WTC11 (cell line): Measurements from ENCODE around the gene NOX5. TPM values are rescaled to one million over a fixed set of nuclear protein-coding genes. Genes with fewer than 3 reads are reported as not detected.

Experiments used
- ATAC-seq: fragments of 200-7000 bp; cut with Tn5 transposase; 2 replicates; pipeline ENCODE4 v1.10.0; 2021; ENCODE audit warnings: mild to moderate bottlenecking, moderate library complexity
- CTCF ChIA-PET: fragments of 300-600 bp; sonication (Branson Sonifier 250); formaldehyde crosslinking; loops from one replicate; lab custom pipeline; 2021; ENCODE audit warnings: antibody characterized with exemption; lab: Charles Lee
- POLR2A ChIA-PET: fragments of 350-600 bp; sonication (Branson Sonifier 250); formaldehyde crosslinking; loops from one replicate; lab custom pipeline; 2021; ENCODE audit warnings: antibody characterized with exemption; lab: Charles Lee
- DNase-seq: peaks from one replicate; pipeline ENCODE4 v3.0.0; 2021; ENCODE audit warnings: low spot score
- H3K27ac Mint-ChIP-seq: 2 replicates; pipeline ENCODE4 v1.8.0; 2021; ENCODE audit warnings: mixed read lengths
- H3K27me3 Mint-ChIP-seq: 2 replicates; pipeline ENCODE4 v1.8.0; 2021; ENCODE audit warnings: low read depth, mild to moderate bottlenecking, moderate library complexity, mixed read lengths
- H3K36me3 Mint-ChIP-seq: 2 replicates; pipeline ENCODE4 v1.8.0; 2021; ENCODE audit warnings: mixed read lengths
- H3K4me1 Mint-ChIP-seq: 2 replicates; pipeline ENCODE4 v1.8.0; 2022; ENCODE audit warnings: mixed read lengths
- H3K4me3 Mint-ChIP-seq: 2 replicates; pipeline ENCODE4 v1.8.0; 2021; ENCODE audit warnings: mild to moderate bottlenecking, moderate library complexity, mixed read lengths
- H3K9me3 Mint-ChIP-seq: 2 replicates; pipeline ENCODE4 v1.8.0; 2021; ENCODE audit warnings: mixed read lengths
- ARID4B ChIP-seq: sonication (generic); formaldehyde crosslinking; IDR thresholded peaks from 2 replicates; pipeline ENCODE4 v1.8.0; 2023; ENCODE audit warnings: missing genetic modification reagents, mild to moderate bottlenecking, borderline replicate concordance
- ATF1 ChIP-seq: sonication (generic); formaldehyde crosslinking; IDR thresholded peaks from 2 replicates; pipeline ENCODE4 v1.8.1; 2023; ENCODE audit warnings: mild to moderate bottlenecking, moderate library complexity, missing genetic modification reagents
- HMGA2 ChIP-seq: fragments of 250-450 bp; sonication (Bioruptor Pico); IDR thresholded peaks from 2 replicates; pipeline ENCODE4 v1.4.0; 2021; ENCODE audit warnings: mild to moderate bottlenecking, moderate library complexity
- IRF2 ChIP-seq: sonication (generic); formaldehyde crosslinking; IDR thresholded peaks from 2 replicates; pipeline ENCODE4 v1.8.0; 2022; ENCODE audit warnings: low read depth, missing genetic modification reagents, borderline replicate concordance
- JAZF1 ChIP-seq: fragments of 250-450 bp; sonication (Bioruptor Pico); IDR thresholded peaks from 2 replicates; pipeline ENCODE4 v1.9.0; 2021; ENCODE audit warnings: moderate library complexity, mild to moderate bottlenecking, inconsistent platforms
- JUN ChIP-seq: sonication (generic); formaldehyde crosslinking; IDR thresholded peaks from 2 replicates; pipeline ENCODE4 v1.8.0; 2023; ENCODE audit warnings: mild to moderate bottlenecking, missing genetic modification reagents
- NR3C1 ChIP-seq: sonication (generic); formaldehyde crosslinking; conservative IDR thresholded peaks from 2 replicates; pipeline ENCODE4 v1.8.1; 2023; ENCODE audit warnings: low read depth, mild to moderate bottlenecking, missing genetic modification reagents
- SMAD4 ChIP-seq: sonication (generic); formaldehyde crosslinking; IDR thresholded peaks from 2 replicates; pipeline ENCODE4 v1.8.0; 2022; ENCODE audit warnings: mild to moderate bottlenecking, missing genetic modification reagents
- ZBTB21 ChIP-seq: sonication (generic); formaldehyde crosslinking; IDR thresholded peaks from 2 replicates; pipeline ENCODE4 v1.8.1; 2023; ENCODE audit warnings: mild to moderate bottlenecking, missing genetic modification reagents, borderline replicate concordance
- ZNF219 ChIP-seq: sonication (generic); formaldehyde crosslinking; IDR thresholded peaks from 2 replicates; pipeline ENCODE4 v1.8.0; 2023; ENCODE audit warnings: missing genetic modification reagents, mild to moderate bottlenecking, borderline replicate concordance
- ZNF281 ChIP-seq: sonication (generic); formaldehyde crosslinking; IDR thresholded peaks from 2 replicates; pipeline ENCODE4 v1.8.0; 2023; ENCODE audit warnings: mild to moderate bottlenecking, missing genetic modification reagents
- ZNF532 ChIP-seq: fragments of 250-450 bp; sonication (Bioruptor Pico); IDR thresholded peaks from 2 replicates; pipeline ENCODE4 v1.9.0; 2021; ENCODE audit warnings: mild to moderate bottlenecking, borderline replicate concordance
- ZNF671 ChIP-seq: fragments of 250-450 bp; sonication (Bioruptor Pico); IDR thresholded peaks from 2 replicates; pipeline ENCODE4 v1.8.0; 2021; ENCODE audit warnings: mild to moderate bottlenecking
- total RNA-seq: library from RNA; stranded (reverse); gene quantifications from 3 replicates; pipeline ENCODE4 v1.2.3, GENCODE V29; 2021
- TF ChIP-seq, protein P1 (sequence below): sonication (generic); formaldehyde crosslinking; IDR thresholded peaks from 2 replicates; pipeline ENCODE4 v1.8.1; 2023; ENCODE audit warnings: mild to moderate bottlenecking, missing genetic modification reagents, borderline replicate concordance
- TF ChIP-seq, protein P2 (sequence below): sonication (generic); formaldehyde crosslinking; IDR thresholded peaks from 2 replicates; pipeline ENCODE4 v1.8.1; 2022; ENCODE audit warnings: mild to moderate bottlenecking, moderate library complexity, missing genetic modification reagents

Gene NOX5
- total RNA-seq, 1 experiment from 2014 or later: not detected

GRCh38 chr15:69085325-69086081 lies 71.0 kb downstream of the NOX5 start:
- Mint-ChIP-seq H3K9me3 (no peaks in the 10 kb centered on the region), H3K36me3 (no peaks in the 10 kb centered on the region), H3K27ac (no peak overlapping the region), H3K4me1 (peaks cover 92% of the 10 kb centered on the region), H3K4me3 (peak overlapping the region; percentile 11; the same call in 1 of the 2 replicates), H3K27me3 (peaks cover 16% of the 10 kb centered on the region)
- ChIA-PET CTCF (interaction anchor here (0.6 to 1.5 kb wide), 3 partner anchors 22 to 412 kb away, joined by 3 to 5 read pairs (median 3); no protein-coding TSS in a partner anchor), POLR2A (interaction anchor here (0.6 kb wide), 2 partner anchors 42 to 308 kb away, joined by 3 to 4 read pairs; no protein-coding TSS in a partner anchor)
- TF ChIP-seq ZNF671 (CRISPR knock-in tag): no peak
- TF ChIP-seq SMAD4: no peak
- TF ChIP-seq, protein P1, sequence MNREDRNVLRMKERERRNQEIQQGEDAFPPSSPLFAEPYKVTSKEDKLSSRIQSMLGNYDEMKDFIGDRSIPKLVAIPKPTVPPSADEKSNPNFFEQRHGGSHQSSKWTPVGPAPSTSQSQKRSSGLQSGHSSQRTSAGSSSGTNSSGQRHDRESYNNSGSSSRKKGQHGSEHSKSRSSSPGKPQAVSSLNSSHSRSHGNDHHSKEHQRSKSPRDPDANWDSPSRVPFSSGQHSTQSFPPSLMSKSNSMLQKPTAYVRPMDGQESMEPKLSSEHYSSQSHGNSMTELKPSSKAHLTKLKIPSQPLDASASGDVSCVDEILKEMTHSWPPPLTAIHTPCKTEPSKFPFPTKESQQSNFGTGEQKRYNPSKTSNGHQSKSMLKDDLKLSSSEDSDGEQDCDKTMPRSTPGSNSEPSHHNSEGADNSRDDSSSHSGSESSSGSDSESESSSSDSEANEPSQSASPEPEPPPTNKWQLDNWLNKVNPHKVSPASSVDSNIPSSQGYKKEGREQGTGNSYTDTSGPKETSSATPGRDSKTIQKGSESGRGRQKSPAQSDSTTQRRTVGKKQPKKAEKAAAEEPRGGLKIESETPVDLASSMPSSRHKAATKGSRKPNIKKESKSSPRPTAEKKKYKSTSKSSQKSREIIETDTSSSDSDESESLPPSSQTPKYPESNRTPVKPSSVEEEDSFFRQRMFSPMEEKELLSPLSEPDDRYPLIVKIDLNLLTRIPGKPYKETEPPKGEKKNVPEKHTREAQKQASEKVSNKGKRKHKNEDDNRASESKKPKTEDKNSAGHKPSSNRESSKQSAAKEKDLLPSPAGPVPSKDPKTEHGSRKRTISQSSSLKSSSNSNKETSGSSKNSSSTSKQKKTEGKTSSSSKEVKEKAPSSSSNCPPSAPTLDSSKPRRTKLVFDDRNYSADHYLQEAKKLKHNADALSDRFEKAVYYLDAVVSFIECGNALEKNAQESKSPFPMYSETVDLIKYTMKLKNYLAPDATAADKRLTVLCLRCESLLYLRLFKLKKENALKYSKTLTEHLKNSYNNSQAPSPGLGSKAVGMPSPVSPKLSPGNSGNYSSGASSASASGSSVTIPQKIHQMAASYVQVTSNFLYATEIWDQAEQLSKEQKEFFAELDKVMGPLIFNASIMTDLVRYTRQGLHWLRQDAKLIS: no peak
- TF ChIP-seq, protein P2, sequence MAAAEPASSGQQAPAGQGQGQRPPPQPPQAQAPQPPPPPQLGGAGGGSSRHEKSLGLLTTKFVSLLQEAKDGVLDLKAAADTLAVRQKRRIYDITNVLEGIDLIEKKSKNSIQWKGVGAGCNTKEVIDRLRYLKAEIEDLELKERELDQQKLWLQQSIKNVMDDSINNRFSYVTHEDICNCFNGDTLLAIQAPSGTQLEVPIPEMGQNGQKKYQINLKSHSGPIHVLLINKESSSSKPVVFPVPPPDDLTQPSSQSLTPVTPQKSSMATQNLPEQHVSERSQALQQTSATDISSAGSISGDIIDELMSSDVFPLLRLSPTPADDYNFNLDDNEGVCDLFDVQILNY (CRISPR knock-in tag): no peak
- no peak for TF ChIP-seq ATF1 (CRISPR knock-in tag)
- TF ChIP-seq ZNF281 (CRISPR knock-in tag): no peak
- TF ChIP-seq ZBTB21 (CRISPR knock-in tag): no peak
- TF ChIP-seq HMGA2: no peak
- no peak for TF ChIP-seq NR3C1 (CRISPR knock-in tag)
- TF ChIP-seq ZNF219: no peak
- no peak for TF ChIP-seq JUN (CRISPR knock-in tag)
- no peak for TF ChIP-seq ARID4B
- no peak for TF ChIP-seq JAZF1
- TF ChIP-seq ZNF532 (CRISPR knock-in tag): no peak
- TF ChIP-seq IRF2 (CRISPR knock-in tag): no peak
- ATAC-seq (no peak), DNase-seq (no peak)
